ENCODE data around the gene COL5A2.

- TF ChIP-seq EZH2 (IDR thresholded peaks at IDR 0.05; ENCODE audit: borderline replicate concordance, low read depth, low read length, severe bottlenecking) = no peak
- TF ChIP-seq CTCF (IDR thresholded peaks at IDR 0.05; ENCODE audit: borderline replicate concordance, extremely low read depth, low read length, poor library complexity, severe bottlenecking) = no peak
These were observed 45.1 kb downstream of the COL5A2 start for GRCh38 chr2:189134485-189134884.

Data from DND-41 (cell line).